C4-2B (cell line): Measurements from ENCODE around the gene PRKAG2.

Source experiments
- CTCF ChIP-seq: fragments of 450-650 bp; conservative IDR thresholded peaks from 2 replicates; pipeline ENCODE4 v1.5.1; 2017; ENCODE audit warnings: mild to moderate bottlenecking
- ZFX ChIP-seq: fragments of 450-650 bp; IDR thresholded peaks from 2 replicates; pipeline ENCODE4 v1.6.1; 2017

- TF ChIP-seq CTCF (no peak), ZFX (no peak)
Observed at GRCh38 chr7:151790095-151790829, 86.7 kb downstream of the PRKAG2 start.
